Prostate gland (tissue), 2 donors: Measurements from ENCODE around the gene XPNPEP1. TPM values are rescaled to one million over a fixed set of nuclear protein-coding genes. Genes with fewer than 3 reads are reported as not detected.

Source experiments
- DNase-seq: peaks from one replicate; pipeline ENCODE4 v3.0.0-alpha.2; 2019; ENCODE audit warnings: low spot score
- H3K27ac ChIP-seq, 2 donors: fragments of 200-600 bp; sonication (generic); 2 replicates each; pipeline ENCODE4 v1.5.1; 2017 to 2019
- H3K27me3 ChIP-seq: fragments of 200-600 bp; sonication (generic); replicated peaks from 2 replicates; pipeline ENCODE4 v1.5.1; 2019; ENCODE audit not compliant: insufficient read depth
- H3K36me3 ChIP-seq, 2 donors: fragments of 200-600 bp; sonication (generic); 1 replicate in 1 of 2; 2 replicates in 1 of 2; pipeline versions ENCODE4 v1.5.1 to v1.8.1; 2017 to 2019
- H3K4me1 ChIP-seq: fragments of 200-600 bp; sonication (generic); replicated peaks from 2 replicates; pipeline ENCODE4 v1.5.1; 2019
- H3K4me3 ChIP-seq, 2 donors: fragments of 200-600 bp; sonication (generic); 2 replicates each; pipeline ENCODE4 v1.5.1; 2017 to 2019
- H3K9me3 ChIP-seq: fragments of 200-600 bp; sonication (generic); 2 replicates; pipeline ENCODE4 v1.5.1; 2017
- CTCF ChIP-seq, 4 experiments: fragments of 200-600 bp in 2 of 4; fragments of 450-650 bp in 2 of 4; sonication (generic) in 2 of 4; IDR thresholded peaks; 1 replicate in 3 of 4; 2 replicates in 1 of 4; pipeline ENCODE4 v1.5.1; 2016 to 2019; ENCODE audit warnings: antibody characterized with exemption in 4 of 4, mild to moderate bottlenecking in 2 of 4, moderate library complexity in 2 of 4
- POLR2A ChIP-seq: fragments of 450-650 bp; IDR thresholded peaks from one replicate; pipeline ENCODE4 v1.6.1; 2016; ENCODE audit warnings: antibody characterized with exemption, mild to moderate bottlenecking
- POLR2AphosphoS5 ChIP-seq: sonication (generic); formaldehyde crosslinking; IDR thresholded peaks from one replicate; pipeline ENCODE4 v1.6.1; 2017; ENCODE audit warnings: antibody characterized with exemption
- WGBS: methylation state at CpG from one replicate; pipeline ENCODE4 v1.1.5; 2018; 5-methylcytosine and 5-hydroxymethylcytosine counted together
- intact Hi-C: fragments of 100-400 bp; cut with DNase I; formaldehyde crosslinking; loops from one replicate; pipeline ENCODE4 v1.14.2; 2022
- total RNA-seq, 2 donors: library from RNA; depleted of rRNA; stranded (reverse); fragments of >200 nt; gene quantifications; one replicate each; pipeline ENCODE4 v1.1.0, GENCODE V29; 2016

XPNPEP1 gene
- 10 to 100 TPM; 53.4 to 64.3 TPM for total RNA-seq

GRCh38 chr10:109922976-109923921 is at the start of gene XPNPEP1:
TSS of gene XPNPEP1 (minus strand) at chr10:109923511. CDS start at chr10:109923433, 78 bp downstream.
- WGBS = 5% methylated on average over 62 of the region's 105 CpGs
- Histone ChIP-seq H3K4me1 (no peaks in the 10 kb centered on the region), H3K9me3 (no peaks in the 10 kb centered on the region), H3K27ac (peak within 1 kb of the TSS; percentile 87 to 93), H3K27me3 (no peaks in the 10 kb centered on the region), H3K36me3 (no peaks in the 10 kb centered on the region), H3K4me3 (peak within 1 kb of the TSS; percentile 92)
- peak; percentile 72 for TF ChIP-seq POLR2AphosphoS5
- no peak for TF ChIP-seq CTCF (IDR thresholded peaks at IDR 0.05)
- peak; percentile 84 for TF ChIP-seq POLR2A
- intact Hi-C loops = loop anchor here (2.0 to 10.0 kb wide), 2 partner anchors 84 to 282 kb away; partner anchors contain the start of genes ADD3 and MXI1
- DNase-seq = peak; percentile 86

- 87% methylated on average over 2 of the region's 2 CpGs for WGBS
- Histone ChIP-seq H3K9me3 (no peaks in the 10 kb centered on the region), H3K4me1 (peaks cover 3% of the 10 kb centered on the region), H3K36me3 (no peaks in the 10 kb centered on the region), H3K27ac (no peak overlapping the region), H3K27me3 (no peaks in the 10 kb centered on the region), H3K4me3 (no peak overlapping the region)
- TF ChIP-seq POLR2A (no peak), CTCF (IDR thresholded peaks at IDR 0.05) (no peak), POLR2AphosphoS5 (no peak)
- DNase-seq = no peak
- intact Hi-C loops = no loop called here
Measured at GRCh38 chr10:109972372-109973001, 49.2 kb upstream of the XPNPEP1 start.

- Histone ChIP-seq H3K27ac (no peak overlapping the region), H3K4me1 (peaks cover 5% of the 10 kb centered on the region)
- WGBS = 30% methylated on average over 3 of the region's 3 CpGs
Measured at GRCh38 chr10:109971634-109972033, 48.3 kb upstream of the XPNPEP1 start.

GRCh38 chr10:109969760-109970346 is 46.5 kb upstream of the XPNPEP1 start:
- no peak overlapping the region for H3K4me3 ChIP-seq
- no peaks in the 10 kb centered on the region for H3K9me3 ChIP-seq
- intact Hi-C loops = no loop called here
- peak overlapping the region in 1 of 2 donors; percentile 11 for H3K27ac ChIP-seq
- TF ChIP-seq POLR2A = no peak
- TF ChIP-seq POLR2AphosphoS5 = no peak
- no peak for TF ChIP-seq CTCF (IDR thresholded peaks at IDR 0.05)
- peaks cover 5% of the 10 kb centered on the region for H3K4me1 ChIP-seq
- 67% methylated on average over 8 of the region's 8 CpGs for WGBS
- H3K27me3 ChIP-seq = no peaks in the 10 kb centered on the region
- no peaks in the 10 kb centered on the region for H3K36me3 ChIP-seq
- no peak for DNase-seq

More at GRCh38 chr10:109971634-109972033, 48.3 kb upstream of the XPNPEP1 start:
- TF ChIP-seq CTCF (IDR thresholded peaks at IDR 0.05) (no peak), POLR2AphosphoS5 (no peak), POLR2A (no peak)
- Histone ChIP-seq H3K9me3 (no peaks in the 10 kb centered on the region), H3K36me3 (no peaks in the 10 kb centered on the region), H3K27me3 (no peaks in the 10 kb centered on the region), H3K4me3 (no peak overlapping the region)
- no peak for DNase-seq
- intact Hi-C loops = no loop called here
